Activated CD4-positive, alpha-beta memory T cell treated with anti-CD3 and anti-CD28 coated beads, Interleukin-2, amount 10 ng/mL, durations not matched to agents 7 days and 5 days (primary cell): ENCODE results near the gene RAD21L1. TPM values are rescaled to one million over a fixed set of nuclear protein-coding genes. Genes with fewer than 3 reads are reported as not detected.

Experiments used
- CTCF ChIA-PET: fragments of 350-600 bp; sonication (Branson Sonifier 250); formaldehyde crosslinking; loops from one replicate; lab custom pipeline; 2021; ENCODE audit warnings: antibody characterized with exemption, inconsistent platforms; lab: Charles Lee
- POLR2A ChIA-PET: fragments of 350-600 bp; sonication (Branson Sonifier 250); formaldehyde crosslinking; loops from one replicate; lab custom pipeline; 2021; ENCODE audit warnings: antibody characterized with exemption; lab: Charles Lee
- DNase-seq: peaks from one replicate; pipeline ENCODE4 v3.0.0-alpha.2; 2020
- H3K27ac Mint-ChIP-seq: one replicate; pipeline ENCODE4 v1.8.0; 2021; ENCODE audit warnings: mild to moderate bottlenecking, mixed read lengths
- H3K27me3 Mint-ChIP-seq: one replicate; pipeline ENCODE4 v1.8.0; 2021; ENCODE audit warnings: mixed read lengths
- H3K36me3 Mint-ChIP-seq: one replicate; pipeline ENCODE4 v1.8.0; 2021; ENCODE audit warnings: low read depth, mixed read lengths
- H3K4me1 Mint-ChIP-seq: one replicate; pipeline ENCODE4 v1.8.0; 2021; ENCODE audit warnings: mixed read lengths
- H3K4me3 Mint-ChIP-seq: one replicate; pipeline ENCODE4 v1.8.0; 2021; ENCODE audit warnings: mild to moderate bottlenecking, mixed read lengths
- H3K9me3 Mint-ChIP-seq: one replicate; pipeline ENCODE4 v1.8.0; 2021; ENCODE audit warnings: mixed read lengths
- total RNA-seq, 2 experiments: library from RNA; stranded (reverse); gene quantifications; one replicate each; pipeline ENCODE4 v1.2.3, GENCODE V29; 2021

Gene RAD21L1
- total RNA-seq, 2 experiments from 2014 or later = not detected

GRCh38 chr20:1204113-1204512, 21.7 kb upstream of the RAD21L1 start:
- DNase-seq = no peak
- Mint-ChIP-seq H3K4me1 (peaks cover 3% of the 10 kb centered on the region), H3K4me3 (no peak overlapping the region), H3K9me3 (no peaks in the 10 kb centered on the region), H3K36me3 (no peaks in the 10 kb centered on the region), H3K27ac (no peak overlapping the region), H3K27me3 (peaks cover 2% of the 10 kb centered on the region)
- POLR2A ChIA-PET = no interaction called here
- CTCF ChIA-PET = interaction anchor here (1.2 to 1.5 kb wide), 2 partner anchors 9 to 18 kb away, joined by 3 to 4 read pairs; no protein-coding TSS in a partner anchor

GRCh38 chr20:1204576-1204975, 21.3 kb upstream of the RAD21L1 start:
- Mint-ChIP-seq H3K36me3 (no peaks in the 10 kb centered on the region), H3K27ac (no peak overlapping the region), H3K27me3 (peaks cover 7% of the 10 kb centered on the region), H3K9me3 (no peaks in the 10 kb centered on the region), H3K4me1 (peaks cover 3% of the 10 kb centered on the region), H3K4me3 (no peak overlapping the region)
- ChIA-PET CTCF (interaction anchor here (1.5 kb wide), 1 partner anchor 18 kb away, joined by 3 read pairs; no protein-coding TSS in a partner anchor), POLR2A (no interaction called here)
- no peak for DNase-seq

- peaks cover 11% of the 10 kb centered on the region for H3K27me3 Mint-ChIP-seq
- H3K9me3 Mint-ChIP-seq = no peaks in the 10 kb centered on the region
- no peak overlapping the region for H3K27ac Mint-ChIP-seq
- ChIA-PET CTCF (interaction anchor here (1.0 kb wide), 1 partner anchor 97 kb away, joined by 3 read pairs; no protein-coding TSS in a partner anchor), POLR2A (interaction anchor here (0.7 kb wide), 1 partner anchor 1323 kb away, joined by 3 read pairs; no protein-coding TSS in a partner anchor)
- H3K4me1 Mint-ChIP-seq = no peaks in the 10 kb centered on the region
- H3K4me3 Mint-ChIP-seq = no peak overlapping the region
- H3K36me3 Mint-ChIP-seq = no peaks in the 10 kb centered on the region
- no peak for DNase-seq
Observed at GRCh38 chr20:1205802-1206201, 20.0 kb upstream of the RAD21L1 start.

GRCh38 chr20:1206366-1207148, 19.3 kb upstream of the RAD21L1 start:
- POLR2A ChIA-PET = interaction anchor here (0.7 kb wide), 1 partner anchor 1322 kb away, joined by 3 read pairs; no protein-coding TSS in a partner anchor
- H3K9me3 Mint-ChIP-seq = no peaks in the 10 kb centered on the region
- no peaks in the 10 kb centered on the region for H3K4me1 Mint-ChIP-seq
- no peak overlapping the region for H3K4me3 Mint-ChIP-seq
- no peak overlapping the region for H3K27ac Mint-ChIP-seq
- H3K36me3 Mint-ChIP-seq = no peaks in the 10 kb centered on the region
- CTCF ChIA-PET = interaction anchor here (1.0 kb wide), 1 partner anchor 98 kb away, joined by 3 read pairs; no protein-coding TSS in a partner anchor
- peaks cover 14% of the 10 kb centered on the region for H3K27me3 Mint-ChIP-seq
- DNase-seq = no peak

- Mint-ChIP-seq H3K36me3 (no peaks in the 10 kb centered on the region), H3K4me1 (peaks cover under 1% of the 10 kb centered on the region), H3K27me3 (peaks cover 14% of the 10 kb centered on the region), H3K4me3 (no peak overlapping the region), H3K27ac (no peak overlapping the region), H3K9me3 (no peaks in the 10 kb centered on the region)
- POLR2A ChIA-PET = no interaction called here
- no peak for DNase-seq
- CTCF ChIA-PET = interaction anchor here (1.4 kb wide), 1 partner anchor 18 kb away, joined by 3 read pairs; no protein-coding TSS in a partner anchor
Observed at GRCh38 chr20:1207293-1207878, 18.5 kb upstream of the RAD21L1 start.

GRCh38 chr20:1209447-1210387, 16.1 kb upstream of the RAD21L1 start:
- no peaks in the 10 kb centered on the region for H3K36me3 Mint-ChIP-seq
- no peak overlapping the region for H3K27ac Mint-ChIP-seq
- peaks cover 13% of the 10 kb centered on the region for H3K4me1 Mint-ChIP-seq
- H3K4me3 Mint-ChIP-seq = no peak overlapping the region
- ChIA-PET CTCF (interaction anchor here (2.7 kb wide), 1 partner anchor 10 kb away, joined by 8 read pairs; no protein-coding TSS in a partner anchor), POLR2A (interaction anchor here (0.5 kb wide), 1 partner anchor 226 kb away, joined by 3 read pairs; no protein-coding TSS in a partner anchor)
- H3K27me3 Mint-ChIP-seq = peaks cover 14% of the 10 kb centered on the region
- H3K9me3 Mint-ChIP-seq = no peaks in the 10 kb centered on the region
- no peak for DNase-seq

GRCh38 chr20:1210501-1210900, 15.3 kb upstream of the RAD21L1 start:
- POLR2A ChIA-PET = interaction anchor here (0.5 kb wide), 1 partner anchor 225 kb away, joined by 3 read pairs; no protein-coding TSS in a partner anchor
- CTCF ChIA-PET = interaction anchor here (1.4 to 2.7 kb wide), 2 partner anchors 11 to 230 kb away, joined by 3 to 8 read pairs; no protein-coding TSS in a partner anchor
- no peaks in the 10 kb centered on the region for H3K36me3 Mint-ChIP-seq
- H3K4me3 Mint-ChIP-seq = no peak overlapping the region
- no peaks in the 10 kb centered on the region for H3K9me3 Mint-ChIP-seq
- no peak overlapping the region for H3K27ac Mint-ChIP-seq
- peaks cover 21% of the 10 kb centered on the region for H3K4me1 Mint-ChIP-seq
- peaks cover 14% of the 10 kb centered on the region for H3K27me3 Mint-ChIP-seq
- no peak for DNase-seq

- CTCF ChIA-PET = interaction anchor here (0.9 to 3.5 kb wide), 7 partner anchors 13 to 253 kb away, joined by 3 to 22 read pairs (median 5); partner anchors contain the start of gene PSMF1
- no peak for DNase-seq
- H3K27me3 Mint-ChIP-seq = peaks cover 14% of the 10 kb centered on the region
- H3K27ac Mint-ChIP-seq = no peak overlapping the region
- peaks cover 34% of the 10 kb centered on the region for H3K4me1 Mint-ChIP-seq
- no peak overlapping the region for H3K4me3 Mint-ChIP-seq
- POLR2A ChIA-PET = no interaction called here
- H3K36me3 Mint-ChIP-seq = no peaks in the 10 kb centered on the region
- H3K9me3 Mint-ChIP-seq = no peaks in the 10 kb centered on the region
Observed at GRCh38 chr20:1212023-1212422, 13.8 kb upstream of the RAD21L1 start.

GRCh38 chr20:1212607-1213396, 13.0 kb upstream of the RAD21L1 start:
- H3K27me3 Mint-ChIP-seq = peaks cover 16% of the 10 kb centered on the region
- H3K4me1 Mint-ChIP-seq = peaks cover 34% of the 10 kb centered on the region
- ChIA-PET CTCF (interaction anchor here (0.6 to 3.5 kb wide), 18 partner anchors 9 to 428 kb away, joined by 3 to 22 read pairs (median 4); partner anchors contain the start of genes C20orf202 and PSMF1), POLR2A (interaction anchor here (0.6 to 0.8 kb wide), 2 partner anchors 25 to 179 kb away, joined by 3 read pairs; no protein-coding TSS in a partner anchor)
- no peaks in the 10 kb centered on the region for H3K9me3 Mint-ChIP-seq
- H3K4me3 Mint-ChIP-seq = no peak overlapping the region
- H3K36me3 Mint-ChIP-seq = no peaks in the 10 kb centered on the region
- DNase-seq = peak; percentile 77
- H3K27ac Mint-ChIP-seq = no peak overlapping the region

- Mint-ChIP-seq H3K4me1 (peaks cover 34% of the 10 kb centered on the region), H3K9me3 (no peaks in the 10 kb centered on the region), H3K36me3 (no peaks in the 10 kb centered on the region), H3K27ac (no peak overlapping the region), H3K27me3 (peaks cover 24% of the 10 kb centered on the region), H3K4me3 (no peak overlapping the region)
- DNase-seq = no peak
- ChIA-PET CTCF (no interaction called here), POLR2A (no interaction called here)
Observed at GRCh38 chr20:1214838-1215261, 11.0 kb upstream of the RAD21L1 start.

- H3K4me1 Mint-ChIP-seq = peaks cover 34% of the 10 kb centered on the region
- peak overlapping the region; percentile 74 for H3K27ac Mint-ChIP-seq
- ChIA-PET CTCF (no interaction called here), POLR2A (no interaction called here)
- DNase-seq = no peak
- H3K36me3 Mint-ChIP-seq = no peaks in the 10 kb centered on the region
- peaks cover 27% of the 10 kb centered on the region for H3K27me3 Mint-ChIP-seq
- no peaks in the 10 kb centered on the region for H3K9me3 Mint-ChIP-seq
- peak overlapping the region; percentile 38 for H3K4me3 Mint-ChIP-seq
Observed at GRCh38 chr20:1215386-1216170, 10.3 kb upstream of the RAD21L1 start.
